SK-N-SH (cell line): ENCODE data around the gene CIDEB.

Experiments
- EP300 ChIP-seq, 2 experiments: IDR thresholded peaks; 2 replicates each; pipeline versions ENCODE4 v1.4.0 to v1.6.1; 2012; ENCODE audit warnings: borderline replicate concordance in 1 of 2, low read depth in 1 of 2, low read length in 1 of 2
- GABPA ChIP-seq: IDR thresholded peaks from 2 replicates; pipeline ENCODE4 v1.4.0; 2012; ENCODE audit warnings: low read depth, mild to moderate bottlenecking
- SMC3 ChIP-seq: IDR thresholded peaks from 2 replicates; pipeline ENCODE4 v1.6.1; 2012; ENCODE audit warnings: low read depth, low read length, improper control_type of control experiment
- YY1 ChIP-seq: IDR thresholded peaks from 2 replicates; pipeline ENCODE4 v1.4.0; 2012; ENCODE audit warnings: low read depth, mild to moderate bottlenecking
- ZBTB33 ChIP-seq: IDR thresholded peaks from 2 replicates; pipeline ENCODE4 v1.4.0; 2012; ENCODE audit warnings: low read depth, borderline replicate concordance
- TF ChIP-seq, protein P1 (sequence below): fragments of 200-600 bp; sonication (generic); IDR thresholded peaks from 2 replicates; pipeline ENCODE4 v1.6.1; 2017; ENCODE audit warnings: antibody characterized with exemption, mild to moderate bottlenecking, moderate library complexity

GRCh38 chr14:24281636-24282035 lies 26.1 kb downstream of the CIDEB start:
- TF ChIP-seq SMC3, result no peak
- TF ChIP-seq GABPA, result no peak
- TF ChIP-seq, protein P1, sequence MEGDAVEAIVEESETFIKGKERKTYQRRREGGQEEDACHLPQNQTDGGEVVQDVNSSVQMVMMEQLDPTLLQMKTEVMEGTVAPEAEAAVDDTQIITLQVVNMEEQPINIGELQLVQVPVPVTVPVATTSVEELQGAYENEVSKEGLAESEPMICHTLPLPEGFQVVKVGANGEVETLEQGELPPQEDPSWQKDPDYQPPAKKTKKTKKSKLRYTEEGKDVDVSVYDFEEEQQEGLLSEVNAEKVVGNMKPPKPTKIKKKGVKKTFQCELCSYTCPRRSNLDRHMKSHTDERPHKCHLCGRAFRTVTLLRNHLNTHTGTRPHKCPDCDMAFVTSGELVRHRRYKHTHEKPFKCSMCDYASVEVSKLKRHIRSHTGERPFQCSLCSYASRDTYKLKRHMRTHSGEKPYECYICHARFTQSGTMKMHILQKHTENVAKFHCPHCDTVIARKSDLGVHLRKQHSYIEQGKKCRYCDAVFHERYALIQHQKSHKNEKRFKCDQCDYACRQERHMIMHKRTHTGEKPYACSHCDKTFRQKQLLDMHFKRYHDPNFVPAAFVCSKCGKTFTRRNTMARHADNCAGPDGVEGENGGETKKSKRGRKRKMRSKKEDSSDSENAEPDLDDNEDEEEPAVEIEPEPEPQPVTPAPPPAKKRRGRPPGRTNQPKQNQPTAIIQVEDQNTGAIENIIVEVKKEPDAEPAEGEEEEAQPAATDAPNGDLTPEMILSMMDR, result no peak
- no peak for TF ChIP-seq YY1
- TF ChIP-seq ZBTB33, result no peak
- no peak for TF ChIP-seq EP300 (IDR thresholded peaks at IDR 0.05; ENCODE audit: borderline replicate concordance in 1 of 2, low read depth in 1 of 2, low read length in 1 of 2)
